Measurements from ENCODE around the gene IFT74. TPM values are rescaled to one million over a fixed set of nuclear protein-coding genes. Genes with fewer than 3 reads are reported as not detected.

IFT74 gene
- total RNA-seq, 4 donors from 2014 or later: 17.0 to 24.0 (median 22.2) TPM

DNA sequence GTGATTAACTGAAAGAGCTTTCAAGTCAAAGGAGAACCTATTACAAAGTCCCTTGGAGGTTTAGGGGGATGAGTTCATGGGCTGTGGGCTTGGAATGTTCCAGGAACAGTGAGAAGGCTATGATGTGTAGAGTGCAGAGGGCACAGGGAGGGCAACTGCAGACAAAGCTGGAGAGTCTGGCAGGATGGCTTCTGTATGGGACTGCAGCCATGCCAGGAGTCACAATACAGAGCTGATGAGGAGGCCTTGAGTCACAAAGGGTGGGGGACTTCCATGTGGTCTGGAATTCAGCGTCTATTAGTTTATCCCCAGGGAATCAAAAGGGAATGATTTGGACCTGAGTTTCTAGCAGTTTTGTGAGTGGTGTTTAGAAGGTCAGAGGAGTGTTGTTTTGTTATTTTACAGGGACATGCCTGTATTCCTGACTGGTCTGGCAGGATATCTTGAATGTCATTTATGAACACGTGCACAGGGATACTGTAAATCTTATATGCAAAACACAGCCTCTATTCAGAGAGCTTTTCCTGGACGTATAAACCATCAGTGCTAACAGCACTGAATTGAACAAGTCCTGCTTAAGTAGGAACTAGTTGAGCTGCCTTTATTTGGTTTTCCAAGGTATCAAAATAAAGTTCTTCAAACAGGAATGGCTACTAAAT lies 138.6 kb downstream of the IFT74 start:
- no peaks in the 10 kb centered on the region for H3K9me3 ChIP-seq
- peak overlapping the region in 1 of 4 donors; percentile 66 for H3K27ac ChIP-seq
- H3K4me3 ChIP-seq: no peak overlapping the region
- H3K27me3 ChIP-seq: no peaks in the 10 kb centered on the region
- 2 to 12% methylated on average over 3 of the region's 3 CpGs for WGBS, 2 donors
- H3K36me3 ChIP-seq: no peaks in the 10 kb centered on the region
- no peak for DNase-seq (ENCODE audit: low spot score in 2 of 2)
- TF ChIP-seq, protein P1, sequence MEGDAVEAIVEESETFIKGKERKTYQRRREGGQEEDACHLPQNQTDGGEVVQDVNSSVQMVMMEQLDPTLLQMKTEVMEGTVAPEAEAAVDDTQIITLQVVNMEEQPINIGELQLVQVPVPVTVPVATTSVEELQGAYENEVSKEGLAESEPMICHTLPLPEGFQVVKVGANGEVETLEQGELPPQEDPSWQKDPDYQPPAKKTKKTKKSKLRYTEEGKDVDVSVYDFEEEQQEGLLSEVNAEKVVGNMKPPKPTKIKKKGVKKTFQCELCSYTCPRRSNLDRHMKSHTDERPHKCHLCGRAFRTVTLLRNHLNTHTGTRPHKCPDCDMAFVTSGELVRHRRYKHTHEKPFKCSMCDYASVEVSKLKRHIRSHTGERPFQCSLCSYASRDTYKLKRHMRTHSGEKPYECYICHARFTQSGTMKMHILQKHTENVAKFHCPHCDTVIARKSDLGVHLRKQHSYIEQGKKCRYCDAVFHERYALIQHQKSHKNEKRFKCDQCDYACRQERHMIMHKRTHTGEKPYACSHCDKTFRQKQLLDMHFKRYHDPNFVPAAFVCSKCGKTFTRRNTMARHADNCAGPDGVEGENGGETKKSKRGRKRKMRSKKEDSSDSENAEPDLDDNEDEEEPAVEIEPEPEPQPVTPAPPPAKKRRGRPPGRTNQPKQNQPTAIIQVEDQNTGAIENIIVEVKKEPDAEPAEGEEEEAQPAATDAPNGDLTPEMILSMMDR (IDR thresholded peaks at IDR 0.05): no peak
- TF ChIP-seq POLR2A (IDR thresholded peaks at IDR 0.05): no peak
- no peak for TF ChIP-seq EP300 (IDR thresholded peaks at IDR 0.05)
- H3K4me1 ChIP-seq: peaks cover 0 to 4% (median under 1%) of the 10 kb centered on the region in 4 donors

DNA sequence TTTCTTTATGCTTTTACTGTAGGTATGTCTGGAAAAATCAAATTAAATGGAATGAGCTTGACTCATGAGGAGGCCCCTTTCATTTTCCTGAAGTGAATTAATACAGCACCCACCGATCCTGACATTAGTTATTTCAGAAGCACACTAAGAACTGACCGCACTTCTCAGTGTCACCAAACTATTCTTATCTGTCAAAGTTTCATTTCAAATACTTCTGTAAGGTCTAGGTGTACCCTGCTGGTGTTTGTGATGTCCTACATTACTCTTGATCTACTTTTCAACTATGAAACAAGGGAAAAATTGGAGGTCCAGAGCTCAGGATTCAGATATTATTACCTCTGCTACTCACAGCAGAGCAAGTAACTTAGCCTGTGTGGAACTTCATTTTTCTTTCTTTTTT lies 151.0 kb downstream of the IFT74 start:
- Histone ChIP-seq H3K9me3 (peaks cover 0 to 3% (median 0%) of the 10 kb centered on the region in 4 donors), H3K36me3 (no peaks in the 10 kb centered on the region), H3K27ac (no peak overlapping the region), H3K4me3 (no peak overlapping the region), H3K4me1 (peaks cover 0 to 10% (median 7%) of the 10 kb centered on the region in 4 donors), H3K27me3 (no peaks in the 10 kb centered on the region)
- TF ChIP-seq POLR2A (IDR thresholded peaks at IDR 0.05) (no peak), EP300 (IDR thresholded peaks at IDR 0.05) (no peak)
- TF ChIP-seq, protein P1 (IDR thresholded peaks at IDR 0.05): no peak
- DNase-seq (ENCODE audit: low spot score in 2 of 2): no peak
- 89 to 93% methylated on average over 2 of the region's 2 CpGs for WGBS, 2 donors

DNA sequence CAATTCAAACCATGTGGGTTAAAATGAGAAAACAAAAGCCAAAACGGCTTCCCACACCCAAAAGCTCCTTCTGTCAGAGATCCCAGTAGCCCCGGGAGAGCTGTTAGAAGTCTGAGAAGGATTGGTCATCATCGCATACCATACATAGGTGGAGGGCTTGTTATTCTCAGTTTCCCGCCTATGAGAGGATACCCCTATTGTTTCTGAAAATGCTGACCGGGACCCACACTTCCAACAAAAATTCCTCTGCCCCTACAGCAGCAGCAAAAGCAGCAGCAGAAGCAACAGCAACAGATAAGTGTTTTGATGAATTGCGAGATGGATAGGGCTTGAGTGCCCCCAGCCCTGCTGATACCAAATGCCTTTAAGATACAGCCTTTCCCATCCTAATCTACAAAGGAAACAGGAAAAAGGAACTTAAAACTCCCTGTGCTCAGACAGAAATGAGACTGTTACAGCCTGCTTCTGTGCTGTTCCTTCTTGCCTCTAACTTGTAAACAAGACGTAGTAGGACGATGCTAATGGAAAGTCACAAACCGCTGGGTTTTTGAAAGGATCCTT lies 152.8 kb downstream of the IFT74 start, which contains the start of gene TEK:
Gene TEK, plus strand, starts transcription at position 245 of the 561 bp plus-strand sequence. CDS start 366 bp downstream, outside the sequence.
- 13 to 17% methylated on average over 9 of the region's 9 CpGs for WGBS, 2 donors
- H3K4me1 ChIP-seq: peaks cover 0 to 10% (median 7%) of the 10 kb centered on the region in 4 donors
- no peaks in the 10 kb centered on the region for H3K9me3 ChIP-seq
- peak within 1 kb of the TSS in 2 of 4 donors; percentile 19 to 27 for H3K4me3 ChIP-seq
- H3K36me3 ChIP-seq: no peaks in the 10 kb centered on the region
- TF ChIP-seq POLR2A (IDR thresholded peaks at IDR 0.05) (no peak), EP300 (IDR thresholded peaks at IDR 0.05) (peak in 1 of 2 donors; percentile 45)
- H3K27ac ChIP-seq: peak within 1 kb of the TSS in 2 of 4 donors; percentile 69 to 80
- DNase-seq (ENCODE audit: low spot score in 2 of 2): no peak
- no peaks in the 10 kb centered on the region for H3K27me3 ChIP-seq

DNA sequence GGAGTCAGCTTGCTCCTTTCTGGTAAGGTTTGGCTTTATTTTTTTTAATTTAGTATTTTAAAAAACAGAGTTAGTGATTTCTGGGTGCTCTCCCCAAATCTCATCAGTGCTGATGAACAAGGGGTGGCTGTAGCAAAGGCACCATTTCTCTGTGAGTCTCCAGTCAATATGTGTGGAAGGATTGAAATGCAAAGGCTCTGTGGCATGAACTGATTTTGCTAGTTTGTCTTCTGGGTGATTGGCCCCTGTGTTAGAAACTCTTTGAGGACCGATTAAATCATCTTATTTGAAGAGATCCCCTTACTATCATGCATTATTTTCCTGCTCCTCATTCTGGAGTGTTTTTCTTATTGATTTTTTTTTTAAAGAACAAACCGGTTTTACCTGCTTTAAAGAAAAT lies 153.4 kb downstream of the IFT74 start:
- TF ChIP-seq, protein P1 (IDR thresholded peaks at IDR 0.05): no peak
- TF ChIP-seq EP300 (IDR thresholded peaks at IDR 0.05) (no peak), POLR2A (IDR thresholded peaks at IDR 0.05) (no peak)
- no peak for DNase-seq (ENCODE audit: low spot score in 2 of 2)
- peak overlapping the region in 2 of 4 donors; percentile 69 to 80 for H3K27ac ChIP-seq
- H3K27me3 ChIP-seq: no peaks in the 10 kb centered on the region
- no peaks in the 10 kb centered on the region for H3K36me3 ChIP-seq
- no peaks in the 10 kb centered on the region for H3K9me3 ChIP-seq
- 44 to 52% methylated on average over 2 of the region's 2 CpGs for WGBS, 2 donors
- peaks cover 0 to 10% (median 7%) of the 10 kb centered on the region in 4 donors for H3K4me1 ChIP-seq
- peak overlapping the region in 2 of 4 donors; percentile 19 to 27 for H3K4me3 ChIP-seq

DNA sequence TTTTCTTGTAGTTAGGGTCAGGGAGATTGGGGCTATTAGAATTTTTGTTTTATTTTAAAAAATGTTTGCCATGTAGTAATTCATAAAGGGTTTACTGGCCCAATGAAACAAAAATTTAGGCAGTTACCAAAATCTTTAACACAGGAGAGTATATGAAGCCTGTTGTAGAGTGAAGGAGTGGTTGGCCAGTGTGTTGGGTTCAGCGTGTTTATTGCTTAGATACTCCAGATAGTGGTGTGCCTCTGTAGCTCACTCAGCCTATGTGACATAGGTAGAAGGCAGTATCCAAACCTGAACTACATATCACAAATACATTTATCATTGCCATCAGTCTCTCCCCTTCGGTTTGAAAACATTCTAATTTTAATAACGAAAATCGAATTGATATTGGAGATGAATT lies 154.0 kb downstream of the IFT74 start:
- Histone ChIP-seq H3K4me3 (peak overlapping the region in 1 of 4 donors; percentile 27), H3K27me3 (no peaks in the 10 kb centered on the region), H3K4me1 (peaks cover 0 to 10% (median 7%) of the 10 kb centered on the region in 4 donors), H3K9me3 (no peaks in the 10 kb centered on the region), H3K36me3 (no peaks in the 10 kb centered on the region), H3K27ac (peak overlapping the region in 2 of 4 donors; percentile 69 to 80)
- no peak for DNase-seq (ENCODE audit: low spot score in 2 of 2)
- WGBS, 2 donors: 60 to 66% methylated on average over 4 of the region's 4 CpGs
- TF ChIP-seq POLR2A (IDR thresholded peaks at IDR 0.05): no peak
- no peak for TF ChIP-seq EP300 (IDR thresholded peaks at IDR 0.05)

DNA sequence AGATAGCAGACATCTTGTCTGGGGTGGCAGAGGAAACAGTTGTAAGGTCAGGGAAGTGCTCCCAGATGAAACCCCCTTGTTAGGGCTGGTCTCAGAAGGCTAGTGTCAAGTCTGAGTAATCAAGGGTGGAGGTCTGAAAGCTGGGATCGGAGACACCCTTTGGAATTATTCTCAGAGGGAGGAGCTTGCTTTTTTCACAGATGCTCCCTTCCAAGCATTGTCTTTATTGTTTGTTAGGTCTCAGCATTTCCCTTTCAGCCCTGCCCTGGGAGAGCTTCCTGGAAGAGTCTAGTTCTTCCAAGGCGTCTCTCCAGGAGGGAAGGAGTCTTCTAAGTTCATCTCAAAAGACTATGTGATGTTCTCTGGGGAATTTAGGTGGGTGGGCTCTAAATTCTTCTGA lies 156.0 kb downstream of the IFT74 start:
- no peaks in the 10 kb centered on the region for H3K9me3 ChIP-seq
- H3K36me3 ChIP-seq: no peaks in the 10 kb centered on the region
- no peak for DNase-seq (ENCODE audit: low spot score in 2 of 2)
- peaks cover 0 to 10% (median 7%) of the 10 kb centered on the region in 4 donors for H3K4me1 ChIP-seq
- no peaks in the 10 kb centered on the region for H3K27me3 ChIP-seq
- no peak overlapping the region for H3K4me3 ChIP-seq
- H3K27ac ChIP-seq: peak overlapping the region in 1 of 4 donors; percentile 20
- 71 to 81% methylated on average over 2 of the region's 2 CpGs for WGBS, 2 donors
- TF ChIP-seq EP300 (IDR thresholded peaks at IDR 0.05) (no peak), POLR2A (IDR thresholded peaks at IDR 0.05) (no peak)
- TF ChIP-seq, protein P1 (IDR thresholded peaks at IDR 0.05): no peak

All from tibial nerve (tissue), 4 donors.